NCI-H2196 treated with DMSO at 0.1 percent for 48 hours (cell line): ENCODE results near the gene BHMT2.
A peak's percentile ranks its signal among the peaks of the same experiment; 100 is the strongest.

Experiments used
- DNase-seq: peaks from one replicate; lab custom pipeline; 2025; ENCODE audit not compliant: unreplicated experiment; lab: John Stamatoyannopoulos, UW

BHMT2 gene

GRCh38 chr5:79069488-79070349 lies at the start of gene BHMT2, which contains the start of gene DMGDH:
Gene BHMT2, plus strand, starts transcription at chr5:79069767. Its CDS starts 16 bp downstream, at chr5:79069783.
Gene DMGDH, minus strand, starts transcription at chr5:79069674. Its CDS starts 54 bp downstream, at chr5:79069620.
- no peak for DNase-seq

GRCh38 chr5:79020861-79021561 lies 48.6 kb upstream of the BHMT2 start:
- no peak for DNase-seq

- DNase-seq = no peak
Observed at GRCh38 chr5:79021753-79022152, 47.8 kb upstream of the BHMT2 start.

GRCh38 chr5:79022771-79023170 lies 46.8 kb upstream of the BHMT2 start:
- no peak for DNase-seq

GRCh38 chr5:79023348-79023747 lies 46.2 kb upstream of the BHMT2 start:
- no peak for DNase-seq

- DNase-seq = no peak
Observed at GRCh38 chr5:79023947-79024346, 45.6 kb upstream of the BHMT2 start.

GRCh38 chr5:79025054-79025472 lies 44.5 kb upstream of the BHMT2 start:
- peak; percentile 25 for DNase-seq

- no peak for DNase-seq
Observed at GRCh38 chr5:79030663-79031484, 38.7 kb upstream of the BHMT2 start.

GRCh38 chr5:79031485-79031867 lies 38.1 kb upstream of the BHMT2 start:
- DNase-seq = no peak

- no peak for DNase-seq
Observed at GRCh38 chr5:79032031-79032695, 37.4 kb upstream of the BHMT2 start.

GRCh38 chr5:79032782-79033181 lies 36.8 kb upstream of the BHMT2 start:
- DNase-seq = no peak

- DNase-seq = no peak
Observed at GRCh38 chr5:79035237-79035636, 34.3 kb upstream of the BHMT2 start.

- no peak for DNase-seq
Observed at GRCh38 chr5:79036769-79037168, 32.8 kb upstream of the BHMT2 start.

GRCh38 chr5:79042188-79042587 lies 27.4 kb upstream of the BHMT2 start:
- no peak for DNase-seq

- no peak for DNase-seq
Observed at GRCh38 chr5:79047199-79047598, 22.4 kb upstream of the BHMT2 start.

GRCh38 chr5:79048437-79048836 lies 21.1 kb upstream of the BHMT2 start:
- no peak for DNase-seq

GRCh38 chr5:79050498-79050897 lies 19.1 kb upstream of the BHMT2 start:
- DNase-seq = no peak

- DNase-seq = no peak
Observed at GRCh38 chr5:79053321-79053720, 16.2 kb upstream of the BHMT2 start.

- no peak for DNase-seq
Observed at GRCh38 chr5:79055017-79055416, 14.6 kb upstream of the BHMT2 start.

- DNase-seq = no peak
Observed at GRCh38 chr5:79056847-79057246, 12.7 kb upstream of the BHMT2 start.

- DNase-seq = no peak
Observed at GRCh38 chr5:79059674-79060073, 9.9 kb upstream of the BHMT2 start.
